GM23338 (cell line): ENCODE results near the gene NPPA.

Experiments used
- CREB1 ChIP-seq: fragments of 250-450 bp; sonication (Bioruptor Pico); IDR thresholded peaks from 2 replicates; pipeline ENCODE4 v1.5.0; 2020; ENCODE audit warnings: low read depth, mild to moderate bottlenecking, moderate library complexity
- ETS1 ChIP-seq: IDR thresholded peaks from 2 replicates; pipeline ENCODE4 v1.6.1; 2016; ENCODE audit warnings: antibody characterized with exemption
- EZH2 ChIP-seq: fragments of 200-600 bp; sonication (generic); IDR thresholded peaks from one replicate; pipeline ENCODE4 v1.8.0; 2017; ENCODE audit warnings: antibody characterized with exemption, mild to moderate bottlenecking, low read depth; ENCODE audit not compliant: unreplicated experiment
- EZH2phosphoT487 ChIP-seq: fragments of 200-600 bp; sonication (generic); IDR thresholded peaks from one replicate; pipeline ENCODE4 v1.8.1; 2018; ENCODE audit warnings: antibody characterized with exemption; ENCODE audit not compliant: unreplicated experiment
- JUNB ChIP-seq: IDR thresholded peaks from one replicate; pipeline ENCODE4 v1.6.1; 2016; ENCODE audit warnings: antibody characterized with exemption; ENCODE audit not compliant: unreplicated experiment
- NANOG ChIP-seq: IDR thresholded peaks from 2 replicates; pipeline ENCODE4 v1.6.1; 2016; ENCODE audit warnings: antibody characterized with exemption, borderline replicate concordance
- POLR2AphosphoS5 ChIP-seq: IDR thresholded peaks from 2 replicates; pipeline ENCODE4 v1.6.1; 2016; ENCODE audit warnings: antibody characterized with exemption, low read depth
- REST ChIP-seq: IDR thresholded peaks from one replicate; pipeline ENCODE4 v1.6.1; 2018; ENCODE audit warnings: antibody characterized with exemption; ENCODE audit not compliant: unreplicated experiment
- STAT1 ChIP-seq: IDR thresholded peaks from one replicate; pipeline ENCODE4 v1.6.1; 2016; ENCODE audit warnings: antibody characterized with exemption; ENCODE audit not compliant: unreplicated experiment
- ZNF114 ChIP-seq: fragments of 250-450 bp; sonication (Bioruptor Pico); IDR thresholded peaks from 2 replicates; pipeline ENCODE4 v1.5.0; 2020; ENCODE audit warnings: mild to moderate bottlenecking, moderate library complexity
- ZNF331 ChIP-seq: fragments of 250-450 bp; sonication (Bioruptor Pico); IDR thresholded peaks from 2 replicates; pipeline ENCODE4 v1.5.0; 2020; ENCODE audit warnings: low read depth, mild to moderate bottlenecking, moderate library complexity
- TF ChIP-seq, protein P1 (sequence below), 2 experiments: fragments of 200-600 bp in 1 of 2; sonication (generic) in 1 of 2; conservative IDR thresholded peaks; 2 replicates each; pipeline versions ENCODE4 v1.5.1 to v1.6.1; 2016 to 2017; ENCODE audit warnings: antibody characterized with exemption in 2 of 2, low read depth in 2 of 2, mild to moderate bottlenecking in 2 of 2, moderate library complexity in 1 of 2
- TF ChIP-seq, protein P2 (sequence below): fragments of 250-450 bp; sonication (Bioruptor Pico); IDR thresholded peaks from 2 replicates; pipeline ENCODE4 v1.5.0; 2020; ENCODE audit warnings: mild to moderate bottlenecking, moderate library complexity

GRCh38 chr1:11878891-11879190 is 31.3 kb upstream of the NPPA start:
- TF ChIP-seq REST: no peak
- TF ChIP-seq POLR2AphosphoS5: no peak
- TF ChIP-seq, protein P1, sequence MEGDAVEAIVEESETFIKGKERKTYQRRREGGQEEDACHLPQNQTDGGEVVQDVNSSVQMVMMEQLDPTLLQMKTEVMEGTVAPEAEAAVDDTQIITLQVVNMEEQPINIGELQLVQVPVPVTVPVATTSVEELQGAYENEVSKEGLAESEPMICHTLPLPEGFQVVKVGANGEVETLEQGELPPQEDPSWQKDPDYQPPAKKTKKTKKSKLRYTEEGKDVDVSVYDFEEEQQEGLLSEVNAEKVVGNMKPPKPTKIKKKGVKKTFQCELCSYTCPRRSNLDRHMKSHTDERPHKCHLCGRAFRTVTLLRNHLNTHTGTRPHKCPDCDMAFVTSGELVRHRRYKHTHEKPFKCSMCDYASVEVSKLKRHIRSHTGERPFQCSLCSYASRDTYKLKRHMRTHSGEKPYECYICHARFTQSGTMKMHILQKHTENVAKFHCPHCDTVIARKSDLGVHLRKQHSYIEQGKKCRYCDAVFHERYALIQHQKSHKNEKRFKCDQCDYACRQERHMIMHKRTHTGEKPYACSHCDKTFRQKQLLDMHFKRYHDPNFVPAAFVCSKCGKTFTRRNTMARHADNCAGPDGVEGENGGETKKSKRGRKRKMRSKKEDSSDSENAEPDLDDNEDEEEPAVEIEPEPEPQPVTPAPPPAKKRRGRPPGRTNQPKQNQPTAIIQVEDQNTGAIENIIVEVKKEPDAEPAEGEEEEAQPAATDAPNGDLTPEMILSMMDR (conservative IDR thresholded peaks at IDR 0.05; ENCODE audit: low read depth in 2 of 2): no peak
- no peak for TF ChIP-seq EZH2
- TF ChIP-seq CREB1 (CRISPR knock-in tag): no peak
- no peak for TF ChIP-seq EZH2phosphoT487
- TF ChIP-seq NANOG: no peak
- TF ChIP-seq ETS1: no peak
- no peak for TF ChIP-seq JUNB
- TF ChIP-seq ZNF114 (CRISPR knock-in tag): no peak
- no peak for TF ChIP-seq STAT1
- TF ChIP-seq, protein P2, sequence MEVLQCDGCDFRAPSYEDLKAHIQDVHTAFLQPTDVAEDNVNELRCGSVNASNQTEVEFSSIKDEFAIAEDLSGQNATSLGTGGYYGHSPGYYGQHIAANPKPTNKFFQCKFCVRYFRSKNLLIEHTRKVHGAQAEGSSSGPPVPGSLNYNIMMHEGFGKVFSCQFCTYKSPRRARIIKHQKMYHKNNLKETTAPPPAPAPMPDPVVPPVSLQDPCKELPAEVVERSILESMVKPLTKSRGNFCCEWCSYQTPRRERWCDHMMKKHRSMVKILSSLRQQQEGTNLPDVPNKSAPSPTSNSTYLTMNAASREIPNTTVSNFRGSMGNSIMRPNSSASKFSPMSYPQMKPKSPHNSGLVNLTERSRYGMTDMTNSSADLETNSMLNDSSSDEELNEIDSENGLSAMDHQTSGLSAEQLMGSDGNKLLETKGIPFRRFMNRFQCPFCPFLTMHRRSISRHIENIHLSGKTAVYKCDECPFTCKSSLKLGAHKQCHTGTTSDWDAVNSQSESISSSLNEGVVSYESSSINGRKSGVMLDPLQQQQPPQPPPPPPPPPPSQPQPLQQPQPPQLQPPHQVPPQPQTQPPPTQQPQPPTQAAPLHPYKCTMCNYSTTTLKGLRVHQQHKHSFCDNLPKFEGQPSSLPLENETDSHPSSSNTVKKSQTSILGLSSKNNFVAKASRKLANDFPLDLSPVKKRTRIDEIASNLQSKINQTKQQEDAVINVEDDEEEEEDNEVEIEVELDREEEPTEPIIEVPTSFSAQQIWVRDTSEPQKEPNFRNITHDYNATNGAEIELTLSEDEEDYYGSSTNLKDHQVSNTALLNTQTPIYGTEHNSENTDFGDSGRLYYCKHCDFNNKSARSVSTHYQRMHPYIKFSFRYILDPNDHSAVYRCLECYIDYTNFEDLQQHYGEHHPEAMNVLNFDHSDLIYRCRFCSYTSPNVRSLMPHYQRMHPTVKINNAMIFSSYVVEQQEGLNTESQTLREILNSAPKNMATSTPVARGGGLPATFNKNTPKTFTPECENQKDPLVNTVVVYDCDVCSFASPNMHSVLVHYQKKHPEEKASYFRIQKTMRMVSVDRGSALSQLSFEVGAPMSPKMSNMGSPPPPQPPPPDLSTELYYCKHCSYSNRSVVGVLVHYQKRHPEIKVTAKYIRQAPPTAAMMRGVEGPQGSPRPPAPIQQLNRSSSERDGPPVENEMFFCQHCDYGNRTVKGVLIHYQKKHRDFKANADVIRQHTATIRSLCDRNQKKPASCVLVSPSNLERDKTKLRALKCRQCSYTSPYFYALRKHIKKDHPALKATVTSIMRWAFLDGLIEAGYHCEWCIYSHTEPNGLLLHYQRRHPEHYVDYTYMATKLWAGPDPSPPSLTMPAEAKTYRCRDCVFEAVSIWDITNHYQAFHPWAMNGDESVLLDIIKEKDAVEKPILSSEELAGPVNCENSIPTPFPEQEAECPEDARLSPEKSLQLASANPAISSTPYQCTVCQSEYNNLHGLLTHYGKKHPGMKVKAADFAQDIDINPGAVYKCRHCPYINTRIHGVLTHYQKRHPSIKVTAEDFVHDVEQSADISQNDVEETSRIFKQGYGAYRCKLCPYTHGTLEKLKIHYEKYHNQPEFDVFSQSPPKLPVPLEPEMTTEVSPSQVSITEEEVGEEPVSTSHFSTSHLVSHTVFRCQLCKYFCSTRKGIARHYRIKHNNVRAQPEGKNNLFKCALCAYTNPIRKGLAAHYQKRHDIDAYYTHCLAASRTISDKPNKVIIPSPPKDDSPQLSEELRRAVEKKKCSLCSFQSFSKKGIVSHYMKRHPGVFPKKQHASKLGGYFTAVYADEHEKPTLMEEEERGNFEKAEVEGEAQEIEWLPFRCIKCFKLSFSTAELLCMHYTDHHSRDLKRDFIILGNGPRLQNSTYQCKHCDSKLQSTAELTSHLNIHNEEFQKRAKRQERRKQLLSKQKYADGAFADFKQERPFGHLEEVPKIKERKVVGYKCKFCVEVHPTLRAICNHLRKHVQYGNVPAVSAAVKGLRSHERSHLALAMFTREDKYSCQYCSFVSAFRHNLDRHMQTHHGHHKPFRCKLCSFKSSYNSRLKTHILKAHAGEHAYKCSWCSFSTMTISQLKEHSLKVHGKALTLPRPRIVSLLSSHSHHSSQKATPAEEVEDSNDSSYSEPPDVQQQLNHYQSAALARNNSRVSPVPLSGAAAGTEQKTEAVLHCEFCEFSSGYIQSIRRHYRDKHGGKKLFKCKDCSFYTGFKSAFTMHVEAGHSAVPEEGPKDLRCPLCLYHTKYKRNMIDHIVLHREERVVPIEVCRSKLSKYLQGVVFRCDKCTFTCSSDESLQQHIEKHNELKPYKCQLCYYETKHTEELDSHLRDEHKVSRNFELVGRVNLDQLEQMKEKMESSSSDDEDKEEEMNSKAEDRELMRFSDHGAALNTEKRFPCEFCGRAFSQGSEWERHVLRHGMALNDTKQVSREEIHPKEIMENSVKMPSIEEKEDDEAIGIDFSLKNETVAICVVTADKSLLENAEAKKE: no peak
- TF ChIP-seq ZNF331: no peak
